Activated T-helper 1 cell treated with anti-CD3 and anti-CD28 coated beads, Interleukin-12 subunit alpha, Interleukin-12 subunit beta, Interleukin-2, Interleukin-4 antibody, amounts not matched to agents 30 ng/mL and 10 ng/mL and 1 ng/mL, durations not matched to agents 14 hours and 24 hours and 36 hours (primary cell): ENCODE measurements around the gene FRAS1. TPM values are rescaled to one million over a fixed set of nuclear protein-coding genes. Genes with fewer than 3 reads are reported as not detected.
"Not testable (repeated sequence)": the region's sequence is repeated elsewhere in the genome, so short reads cannot be mapped to it uniquely, and the experiment has no call there.

Experiments used
- DNase-seq: peaks from one replicate; pipeline ENCODE4 v3.0.0; 2021; ENCODE audit warnings: low spot score
- H3K27ac Mint-ChIP-seq: one replicate; pipeline ENCODE4 v1.8.0; 2021; ENCODE audit warnings: mild to moderate bottlenecking, mixed read lengths
- H3K27me3 Mint-ChIP-seq: one replicate; pipeline ENCODE4 v1.8.0; 2022; ENCODE audit warnings: mild to moderate bottlenecking, moderate library complexity, mixed read lengths; ENCODE audit not compliant: insufficient read depth
- H3K36me3 Mint-ChIP-seq: one replicate; pipeline ENCODE4 v1.8.0; 2021; ENCODE audit warnings: low read depth, mixed read lengths
- H3K4me1 Mint-ChIP-seq: one replicate; pipeline ENCODE4 v1.8.0; 2021; ENCODE audit warnings: low read depth, mixed read lengths
- H3K4me3 Mint-ChIP-seq: one replicate; pipeline ENCODE4 v1.8.0; 2021; ENCODE audit warnings: mild to moderate bottlenecking, moderate library complexity, mixed read lengths
- H3K9me3 Mint-ChIP-seq: one replicate; pipeline ENCODE4 v1.8.0; 2021; ENCODE audit warnings: mixed read lengths
- intact Hi-C: fragments of 100-400 bp; cut with micrococcal nuclease; formaldehyde crosslinking; loops from one replicate; pipeline ENCODE4 v1.15.1; 2024
- total RNA-seq: library from RNA; stranded (reverse); gene quantifications from 2 replicates; pipeline ENCODE4 v1.2.3, GENCODE V29; 2022

FRAS1 gene
- total RNA-seq, 1 donor from 2014 or later, result not detected

GRCh38 chr4:78527555-78527954 lies 470.4 kb downstream of the FRAS1 start:
- H3K4me1 Mint-ChIP-seq, result no peaks in the 10 kb centered on the region
- no peak overlapping the region for H3K27ac Mint-ChIP-seq
- H3K4me3 Mint-ChIP-seq, result no peak overlapping the region
- H3K36me3 Mint-ChIP-seq, result no peaks in the 10 kb centered on the region
- no peaks in the 10 kb centered on the region for H3K9me3 Mint-ChIP-seq
- peaks cover 18% of the 10 kb centered on the region for H3K27me3 Mint-ChIP-seq
- intact Hi-C loops, result no loop called here
- DNase-seq, result no peak

- no peak for DNase-seq
- Mint-ChIP-seq H3K4me3 (no peak overlapping the region), H3K27ac (no peak overlapping the region), H3K4me1 (no peaks in the 10 kb centered on the region), H3K27me3 (peaks cover 14% of the 10 kb centered on the region), H3K36me3 (no peaks in the 10 kb centered on the region), H3K9me3 (no peaks in the 10 kb centered on the region)
- intact Hi-C loops, result no loop called here
Measured at GRCh38 chr4:78528327-78528726, 471.2 kb downstream of the FRAS1 start.

- H3K9me3 Mint-ChIP-seq, result no peaks in the 10 kb centered on the region
- peaks cover 12% of the 10 kb centered on the region for H3K27me3 Mint-ChIP-seq
- H3K27ac Mint-ChIP-seq, result no peak overlapping the region
- H3K4me1 Mint-ChIP-seq, result no peaks in the 10 kb centered on the region
- intact Hi-C loops, result no loop called here
- DNase-seq, result no peak
- H3K36me3 Mint-ChIP-seq, result no peaks in the 10 kb centered on the region
- no peak overlapping the region for H3K4me3 Mint-ChIP-seq
Measured at GRCh38 chr4:78529569-78530209, 472.6 kb downstream of the FRAS1 start.

GRCh38 chr4:78532046-78532445 lies 474.9 kb downstream of the FRAS1 start:
- intact Hi-C loops, result no loop called here
- Mint-ChIP-seq H3K4me1 (no peaks in the 10 kb centered on the region), H3K27me3 (peaks cover 12% of the 10 kb centered on the region), H3K9me3 (no peaks in the 10 kb centered on the region), H3K4me3 (no peak overlapping the region), H3K27ac (no peak overlapping the region), H3K36me3 (no peaks in the 10 kb centered on the region)
- no peak for DNase-seq

GRCh38 chr4:78533854-78534253 lies 476.7 kb downstream of the FRAS1 start:
- no peak overlapping the region for H3K4me3 Mint-ChIP-seq
- intact Hi-C loops, result no loop called here
- no peak overlapping the region for H3K27ac Mint-ChIP-seq
- DNase-seq, result no peak
- H3K27me3 Mint-ChIP-seq, result peaks cover 12% of the 10 kb centered on the region
- H3K9me3 Mint-ChIP-seq, result no peaks in the 10 kb centered on the region
- no peaks in the 10 kb centered on the region for H3K36me3 Mint-ChIP-seq
- no peaks in the 10 kb centered on the region for H3K4me1 Mint-ChIP-seq

GRCh38 chr4:78534286-78534955 lies 477.3 kb downstream of the FRAS1 start:
- Mint-ChIP-seq H3K9me3 (no peaks in the 10 kb centered on the region), H3K36me3 (no peaks in the 10 kb centered on the region), H3K4me3 (no peak overlapping the region), H3K27me3 (peaks cover 12% of the 10 kb centered on the region), H3K4me1 (no peaks in the 10 kb centered on the region), H3K27ac (no peak overlapping the region)
- intact Hi-C loops, result no loop called here
- DNase-seq, result no peak

GRCh38 chr4:78542373-78542772 lies 485.2 kb downstream of the FRAS1 start:
- H3K27me3 Mint-ChIP-seq, result peaks cover 14% of the 10 kb centered on the region
- DNase-seq, result no peak
- no peaks in the 10 kb centered on the region for H3K4me1 Mint-ChIP-seq
- no peak overlapping the region for H3K27ac Mint-ChIP-seq
- no peaks in the 10 kb centered on the region for H3K9me3 Mint-ChIP-seq
- intact Hi-C loops, result no loop called here
- no peaks in the 10 kb centered on the region for H3K36me3 Mint-ChIP-seq
- H3K4me3 Mint-ChIP-seq, result no peak overlapping the region

- Mint-ChIP-seq H3K27me3 (peaks cover 14% of the 10 kb centered on the region), H3K9me3 (no peaks in the 10 kb centered on the region), H3K4me3 (no peak overlapping the region), H3K4me1 (no peaks in the 10 kb centered on the region), H3K36me3 (no peaks in the 10 kb centered on the region), H3K27ac (no peak overlapping the region)
- DNase-seq, result no peak
- intact Hi-C loops, result loop anchor here (1.0 kb wide), 1 partner anchor 9 kb away; no protein-coding TSS in a partner anchor
Measured at GRCh38 chr4:78543424-78544125, 486.5 kb downstream of the FRAS1 start.

- intact Hi-C loops, result no loop called here
Measured at GRCh38 chr4:78544678-78545077, 487.6 kb downstream of the FRAS1 start.

GRCh38 chr4:78545275-78546246 lies 488.4 kb downstream of the FRAS1 start:
- no peaks in the 10 kb centered on the region for H3K36me3 Mint-ChIP-seq
- H3K4me1 Mint-ChIP-seq, result no peaks in the 10 kb centered on the region
- DNase-seq, result no peak
- no peak overlapping the region for H3K27ac Mint-ChIP-seq
- H3K27me3 Mint-ChIP-seq, result peaks cover 19% of the 10 kb centered on the region
- H3K9me3 Mint-ChIP-seq, result no peaks in the 10 kb centered on the region
- H3K4me3 Mint-ChIP-seq, result no peak overlapping the region
- intact Hi-C loops, result no loop called here

More at GRCh38 chr4:78544678-78545077, 487.6 kb downstream of the FRAS1 start:
- no peaks in the 10 kb centered on the region for H3K4me1 Mint-ChIP-seq
- no peak overlapping the region for H3K27ac Mint-ChIP-seq
- H3K27me3 Mint-ChIP-seq, result peaks cover 14% of the 10 kb centered on the region
- H3K9me3 Mint-ChIP-seq, result no peaks in the 10 kb centered on the region
- no peaks in the 10 kb centered on the region for H3K36me3 Mint-ChIP-seq
- DNase-seq, result no peak
- no peak overlapping the region for H3K4me3 Mint-ChIP-seq

- Mint-ChIP-seq H3K4me1 (peaks cover 16% of the 10 kb centered on the region), H3K27me3 (peaks cover 20% of the 10 kb centered on the region)
- H3K4me3 Mint-ChIP-seq, H3K36me3 Mint-ChIP-seq, DNase-seq, H3K27ac Mint-ChIP-seq, intact Hi-C loops, H3K9me3 Mint-ChIP-seq: not testable (repeated sequence)
Measured at GRCh38 chr4:78547899-78548298, 490.8 kb downstream of the FRAS1 start.

GRCh38 chr4:78548889-78549288 lies 491.8 kb downstream of the FRAS1 start:
- H3K27ac Mint-ChIP-seq, H3K36me3 Mint-ChIP-seq, H3K9me3 Mint-ChIP-seq, H3K4me3 Mint-ChIP-seq, intact Hi-C loops, DNase-seq: not testable (repeated sequence)
- H3K4me1 Mint-ChIP-seq, result peaks cover 26% of the 10 kb centered on the region
- H3K27me3 Mint-ChIP-seq, result peaks cover 16% of the 10 kb centered on the region
